ENCODE data around the gene RBMS2. TPM values are rescaled to one million over a fixed set of nuclear protein-coding genes. Genes with fewer than 3 reads are reported as not detected.

RBMS2 gene
- total and polyA plus RNA-seq, 2 donors (not counting 1 experiment from before 2014, with no cell fraction given): 0.81 to 7.6 TPM

DNA sequence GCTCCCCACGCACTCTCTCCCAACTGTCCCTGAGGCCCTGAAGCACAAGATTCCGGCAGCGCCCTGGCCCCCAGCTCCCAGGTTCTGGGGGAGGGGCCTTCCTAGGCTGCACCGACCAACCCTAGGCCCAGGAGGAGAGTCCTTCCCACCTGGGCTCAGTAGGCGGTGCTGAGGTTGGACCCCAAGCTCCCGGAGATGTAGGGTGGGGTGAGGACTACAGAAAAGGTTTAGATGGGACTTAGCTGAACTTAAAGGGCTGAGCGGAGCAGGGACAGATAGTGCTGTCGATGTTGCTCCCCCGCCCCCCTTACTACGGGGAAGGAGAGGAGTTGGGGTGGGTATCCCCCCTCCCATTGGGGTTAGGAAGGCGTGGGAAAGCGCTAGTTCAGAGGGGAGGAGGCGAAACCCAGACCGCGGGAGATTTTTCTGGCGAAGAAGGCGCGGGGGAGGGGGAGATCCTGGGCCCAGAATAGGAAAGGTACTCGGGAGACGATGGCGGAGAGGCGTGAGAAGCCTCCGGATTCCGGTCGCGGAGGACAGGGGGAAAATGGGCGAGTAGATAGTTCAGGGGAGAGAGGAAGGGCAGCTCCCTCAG is 112.7 kb downstream of the RBMS2 start:
- no peak for TF ChIP-seq EZH2 (IDR thresholded peaks at IDR 0.05; ENCODE audit: borderline replicate concordance, insufficient read depth, low read depth, low read length, poor library complexity, severe bottlenecking)
- TF ChIP-seq, protein P1, sequence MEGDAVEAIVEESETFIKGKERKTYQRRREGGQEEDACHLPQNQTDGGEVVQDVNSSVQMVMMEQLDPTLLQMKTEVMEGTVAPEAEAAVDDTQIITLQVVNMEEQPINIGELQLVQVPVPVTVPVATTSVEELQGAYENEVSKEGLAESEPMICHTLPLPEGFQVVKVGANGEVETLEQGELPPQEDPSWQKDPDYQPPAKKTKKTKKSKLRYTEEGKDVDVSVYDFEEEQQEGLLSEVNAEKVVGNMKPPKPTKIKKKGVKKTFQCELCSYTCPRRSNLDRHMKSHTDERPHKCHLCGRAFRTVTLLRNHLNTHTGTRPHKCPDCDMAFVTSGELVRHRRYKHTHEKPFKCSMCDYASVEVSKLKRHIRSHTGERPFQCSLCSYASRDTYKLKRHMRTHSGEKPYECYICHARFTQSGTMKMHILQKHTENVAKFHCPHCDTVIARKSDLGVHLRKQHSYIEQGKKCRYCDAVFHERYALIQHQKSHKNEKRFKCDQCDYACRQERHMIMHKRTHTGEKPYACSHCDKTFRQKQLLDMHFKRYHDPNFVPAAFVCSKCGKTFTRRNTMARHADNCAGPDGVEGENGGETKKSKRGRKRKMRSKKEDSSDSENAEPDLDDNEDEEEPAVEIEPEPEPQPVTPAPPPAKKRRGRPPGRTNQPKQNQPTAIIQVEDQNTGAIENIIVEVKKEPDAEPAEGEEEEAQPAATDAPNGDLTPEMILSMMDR (IDR thresholded peaks at IDR 0.05): no peak
- Histone ChIP-seq H3K4me3 (ENCODE audit: control extremely low read depth in 1 of 5, extremely low read depth in 1 of 5, insufficient read depth in 1 of 5, low read depth in 2 of 5, low read length in 4 of 5) (peak overlapping the region; percentile 57 to 81 (median 68)), H3K79me2 (ENCODE audit: control insufficient read depth, insufficient read depth, low read length) (peaks cover 41% of the 10 kb centered on the region), H3K9ac (ENCODE audit: low read length) (peak overlapping the region; percentile 78), H3K4me2 (replicated peaks; ENCODE audit: low read depth, low read length, poor library complexity, severe bottlenecking) (peak overlapping the region; percentile 91), H3K36me3 (replicated peaks in 1 of 2; ENCODE audit: control extremely low read depth in 1 of 2, control insufficient read depth in 1 of 2, extremely low read depth in 1 of 2, insufficient read depth in 2 of 2, low read length in 1 of 2) (peaks cover 0 to 18% of the 10 kb centered on the region in 2 experiments), H4K20me1 (ENCODE audit: control insufficient read depth, insufficient read depth, low read length, poor library complexity, severe bottlenecking) (peaks cover 10% of the 10 kb centered on the region), H3K9me3 (ENCODE audit: control extremely low read depth in 1 of 3, control insufficient read depth in 2 of 3, insufficient read depth in 1 of 3, low read length in 2 of 3) (no peaks in the 10 kb centered on the region), H3K27me3 (replicated peaks in 1 of 4; ENCODE audit: control extremely low read depth in 1 of 4, control insufficient read depth in 3 of 4, insufficient read depth in 4 of 4, low read length in 3 of 4) (no peaks in the 10 kb centered on the region), H3K27ac (ENCODE audit: low read length in 2 of 2) (peak overlapping the region; percentile 63 to 83), H3K4me1 (ENCODE audit: control insufficient read depth in 2 of 2, insufficient read depth in 2 of 2, low read length in 2 of 2) (peaks cover 60 to 70% of the 10 kb centered on the region in 2 donors), H2AFZ (ENCODE audit: insufficient read depth, low read depth, low read length, poor library complexity, severe bottlenecking) (peak overlapping the region; percentile 76)
- DNase-seq: peak; percentile 44
- 4% methylated on average over 25 of the region's 27 CpGs for WGBS (ENCODE audit: insufficient coverage)
- H3K4me3 Mint-ChIP-seq: peak overlapping the region; percentile 89
- ChIA-PET POLR2A (interaction anchor here (0.6 to 3.1 kb wide), 7 partner anchors 10 to 516 kb away, joined by 3 to 33 read pairs (median 5); partner anchors contain the start of genes ATP5F1B, PTGES3, RBMS2 and ZC3H10), CTCF (interaction anchor here (1.1 to 4.4 kb wide), 5 partner anchors 12 to 120 kb away, joined by 5 to 48 read pairs (median 22); partner anchors contain the start of genes ATP5F1B and NACA)
- no peaks in the 10 kb centered on the region for H3K9me3 Mint-ChIP-seq (ENCODE audit: insufficient read depth)
- no peak for ATAC-seq (ENCODE audit: low read depth)
- peak overlapping the region; percentile 92 for H3K27ac Mint-ChIP-seq
- peaks cover 78% of the 10 kb centered on the region for H3K4me1 Mint-ChIP-seq
- no peaks in the 10 kb centered on the region for H3K27me3 Mint-ChIP-seq
- intact Hi-C loops (cut with micrococcal nuclease): loop anchor here (5.0 to 10.0 kb wide), 5 partner anchors 112 to 890 kb away; partner anchors contain the start of genes APOF, DDIT3, MBD6 and NAB2
